SH-SY5Y (cell line): ENCODE results near the gene FGF19.

Experiments used
- GATA2 ChIP-seq: IDR thresholded peaks from 2 replicates; pipeline ENCODE4 v1.6.1; 2011; ENCODE audit warnings: mild to moderate bottlenecking, low read depth, low read length
- GATA3 ChIP-seq: IDR thresholded peaks from 2 replicates; pipeline ENCODE4 v1.6.1; 2011; ENCODE audit warnings: low read depth, mild to moderate bottlenecking, low read length, moderate library complexity

GRCh38 chr11:69702769-69703452 lies 911 bp downstream of the FGF19 start:
- TF ChIP-seq GATA2 (no peak), GATA3 (no peak)
